OCI-LY3 (cell line): ENCODE data around the gene RAD51B.

ENCODE experiments used
- H2AFZ ChIP-seq: fragments of 200-600, 300-600 bp; shearing (Covaris generic); 2 replicates; pipeline ENCODE4 v1.6.0; 2014; ENCODE audit warnings: antibody characterized with exemption, low read depth, low read length
- H3K27ac ChIP-seq: fragments of 200-600, 300-600 bp; sonication (generic); 2 replicates; pipeline ENCODE4 v1.5.1; 2014; ENCODE audit warnings: mild to moderate bottlenecking, low read length, moderate library complexity, mixed read lengths
- H3K27me3 ChIP-seq: fragments of 200-600, 300-600 bp; sonication (generic); 2 replicates; pipeline ENCODE4 v1.6.1; 2014; ENCODE audit warnings: low read depth, low read length, mixed read lengths
- H3K36me3 ChIP-seq: fragments of 200-600, 300-600 bp; sonication (generic); replicated peaks from 2 replicates; pipeline ENCODE3; 2014; ENCODE audit warnings: low read depth, low read length, mixed read lengths
- H3K4me1 ChIP-seq: fragments of 300-600, 200-600 bp; sonication (generic); 2 replicates; pipeline ENCODE4 v1.6.1; 2014; ENCODE audit warnings: low read length, mixed read lengths
- H3K4me2 ChIP-seq: fragments of 200-600, 300-600 bp; sonication (generic); 2 replicates; pipeline ENCODE4 v1.6.1; 2014; ENCODE audit warnings: low read length, mixed read lengths
- H3K4me3 ChIP-seq: fragments of 300-600, 200-600 bp; sonication (generic); 2 replicates; pipeline ENCODE4 v1.5.1; 2014; ENCODE audit warnings: antibody characterized with exemption, mild to moderate bottlenecking, low read length, moderate library complexity
- H3K79me2 ChIP-seq: fragments of 300-600, 200-600 bp; shearing (Covaris generic); 2 replicates; pipeline ENCODE4 v1.6.1; 2014; ENCODE audit warnings: mild to moderate bottlenecking, low read length, mixed read lengths
- H3K9ac ChIP-seq: fragments of 300-600, 200-600 bp; shearing (Covaris generic); 2 replicates; pipeline ENCODE4 v1.6.0; 2014; ENCODE audit warnings: mild to moderate bottlenecking, low read length, moderate library complexity
- H3K9me3 ChIP-seq: fragments of 200-600, 300-600 bp; shearing (Covaris generic); 2 replicates; pipeline ENCODE4 v1.6.1; 2014; ENCODE audit warnings: low read length, mixed read lengths; ENCODE audit not compliant: insufficient read depth
- H4K20me1 ChIP-seq: fragments of 200-600, 300-600 bp; sonication (generic); 2 replicates; pipeline ENCODE4 v1.6.1; 2016; ENCODE audit warnings: low read length, mixed read lengths; ENCODE audit not compliant: insufficient read depth
- EZH2phosphoT487 ChIP-seq: fragments of 200-600 bp; shearing (Covaris generic); IDR thresholded peaks from 2 replicates; pipeline ENCODE4 v1.6.1; 2018; ENCODE audit warnings: antibody characterized with exemption, mixed run types, low read depth
- TF ChIP-seq, protein P1 (sequence below): fragments of 200-600, 300-600 bp; sonication (generic); IDR thresholded peaks from 2 replicates; pipeline ENCODE4 v1.5.1; 2014; ENCODE audit warnings: antibody characterized with exemption, low read length, low read depth

The RAD51B gene

DNA sequence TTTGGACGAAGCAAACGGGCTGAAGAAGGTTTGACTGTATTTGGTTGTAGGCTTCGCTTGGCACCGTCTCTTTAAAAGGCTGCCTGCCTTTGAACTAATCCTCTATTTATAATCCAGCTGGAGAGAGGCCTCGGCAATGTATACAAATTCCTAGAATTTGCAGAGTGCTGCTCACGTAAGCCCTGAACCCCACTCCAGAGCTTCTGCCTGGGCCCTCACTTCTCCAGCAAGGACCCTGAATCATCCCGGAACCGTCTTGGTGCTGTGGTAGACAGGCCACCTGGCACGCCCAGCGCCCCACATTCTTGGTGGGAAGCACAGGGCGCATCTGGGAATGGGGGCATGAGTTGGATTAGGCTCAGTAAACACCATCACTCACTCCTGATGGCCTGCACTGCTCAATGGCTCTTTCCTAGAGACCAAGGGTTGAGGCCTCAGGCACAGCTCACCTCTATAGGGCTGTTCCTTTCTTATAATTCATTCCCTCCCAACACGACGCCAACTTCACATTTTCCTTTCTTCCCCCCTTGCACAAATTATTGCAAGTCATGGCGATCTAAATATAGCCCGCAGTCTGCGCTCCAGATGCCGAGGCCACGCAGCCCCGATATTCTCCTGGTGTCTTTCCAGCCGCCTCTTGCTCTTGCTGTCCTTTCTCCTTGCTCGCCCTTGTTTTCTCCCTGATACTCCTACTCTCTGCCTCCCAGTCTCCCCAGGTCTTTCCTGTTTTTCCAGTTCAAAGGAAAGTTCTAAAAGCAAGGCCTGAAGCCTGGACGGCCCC is 832.3 kb downstream of the RAD51B start:
- no peak overlapping the region for H3K27ac ChIP-seq
- H3K4me2 ChIP-seq = no peak overlapping the region

GRCh38 chr14:68652433-68652690 is 832.8 kb downstream of the RAD51B start:
- Histone ChIP-seq H2AFZ (no peak overlapping the region), H3K27ac (no peak overlapping the region), H3K27me3 (no peaks in the 10 kb centered on the region), H3K9me3 (no peaks in the 10 kb centered on the region), H3K36me3 (no peaks in the 10 kb centered on the region), H3K4me3 (no peak overlapping the region), H4K20me1 (no peaks in the 10 kb centered on the region), H3K4me1 (no peaks in the 10 kb centered on the region), H3K4me2 (no peak overlapping the region), H3K9ac (no peak overlapping the region), H3K79me2 (no peaks in the 10 kb centered on the region)
- no peak for TF ChIP-seq EZH2phosphoT487
- TF ChIP-seq, protein P1, sequence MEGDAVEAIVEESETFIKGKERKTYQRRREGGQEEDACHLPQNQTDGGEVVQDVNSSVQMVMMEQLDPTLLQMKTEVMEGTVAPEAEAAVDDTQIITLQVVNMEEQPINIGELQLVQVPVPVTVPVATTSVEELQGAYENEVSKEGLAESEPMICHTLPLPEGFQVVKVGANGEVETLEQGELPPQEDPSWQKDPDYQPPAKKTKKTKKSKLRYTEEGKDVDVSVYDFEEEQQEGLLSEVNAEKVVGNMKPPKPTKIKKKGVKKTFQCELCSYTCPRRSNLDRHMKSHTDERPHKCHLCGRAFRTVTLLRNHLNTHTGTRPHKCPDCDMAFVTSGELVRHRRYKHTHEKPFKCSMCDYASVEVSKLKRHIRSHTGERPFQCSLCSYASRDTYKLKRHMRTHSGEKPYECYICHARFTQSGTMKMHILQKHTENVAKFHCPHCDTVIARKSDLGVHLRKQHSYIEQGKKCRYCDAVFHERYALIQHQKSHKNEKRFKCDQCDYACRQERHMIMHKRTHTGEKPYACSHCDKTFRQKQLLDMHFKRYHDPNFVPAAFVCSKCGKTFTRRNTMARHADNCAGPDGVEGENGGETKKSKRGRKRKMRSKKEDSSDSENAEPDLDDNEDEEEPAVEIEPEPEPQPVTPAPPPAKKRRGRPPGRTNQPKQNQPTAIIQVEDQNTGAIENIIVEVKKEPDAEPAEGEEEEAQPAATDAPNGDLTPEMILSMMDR = no peak

More for the DNA sequence above, 832.3 kb downstream of the RAD51B start:
- Histone ChIP-seq H3K4me3 (no peak overlapping the region), H3K79me2 (no peaks in the 10 kb centered on the region), H3K27me3 (no peaks in the 10 kb centered on the region), H2AFZ (no peak overlapping the region), H4K20me1 (no peaks in the 10 kb centered on the region), H3K9me3 (no peaks in the 10 kb centered on the region), H3K36me3 (no peaks in the 10 kb centered on the region), H3K9ac (no peak overlapping the region), H3K4me1 (no peaks in the 10 kb centered on the region)
- TF ChIP-seq, protein P1 = no peak
- no peak for TF ChIP-seq EZH2phosphoT487

DNA sequence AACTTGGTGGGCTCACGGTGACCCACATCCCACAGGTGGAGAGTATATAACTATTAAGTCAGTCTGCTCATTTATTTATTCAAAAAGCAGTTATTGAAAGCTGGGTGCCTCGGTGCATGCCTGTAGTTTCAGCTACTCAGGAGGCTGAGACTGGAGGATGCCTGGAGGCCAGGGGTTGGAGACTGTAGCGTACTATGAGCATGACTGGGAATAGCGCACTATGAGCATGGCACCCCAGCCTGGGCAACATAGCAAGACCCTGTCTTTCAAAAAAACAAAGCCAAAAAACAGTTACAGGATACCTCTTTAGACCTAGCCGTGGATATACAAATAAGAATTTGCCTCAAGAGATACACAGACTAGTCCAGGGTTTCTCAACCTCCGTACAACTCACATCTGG is 833.5 kb downstream of the RAD51B start:
- Histone ChIP-seq H3K27me3 (no peaks in the 10 kb centered on the region), H3K9ac (no peak overlapping the region), H3K36me3 (no peaks in the 10 kb centered on the region), H3K9me3 (no peaks in the 10 kb centered on the region), H3K4me3 (no peak overlapping the region), H3K27ac (no peak overlapping the region), H3K4me2 (no peak overlapping the region), H3K4me1 (no peaks in the 10 kb centered on the region), H4K20me1 (no peaks in the 10 kb centered on the region), H3K79me2 (no peaks in the 10 kb centered on the region), H2AFZ (no peak overlapping the region)
- TF ChIP-seq EZH2phosphoT487 = no peak
- TF ChIP-seq, protein P1 = no peak

DNA sequence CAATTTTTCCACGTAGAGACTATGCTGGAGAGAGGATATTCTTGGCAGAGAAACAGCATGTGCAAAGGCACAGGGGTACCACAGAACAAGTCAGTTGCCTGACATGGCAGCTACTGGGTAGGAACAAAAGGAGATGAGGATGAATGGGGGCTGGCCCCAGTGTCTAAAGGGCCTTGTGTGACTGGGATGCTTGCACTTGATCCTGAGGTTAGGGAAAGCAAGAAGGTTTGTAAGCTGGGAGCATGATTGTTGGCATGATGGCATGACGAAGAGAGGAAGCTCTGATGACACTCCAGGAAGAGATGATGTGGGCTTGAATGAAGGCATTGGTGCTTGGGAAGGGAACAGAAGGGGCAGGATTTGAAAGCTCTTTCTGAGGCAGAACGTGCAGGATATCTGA is 834.2 kb downstream of the RAD51B start:
- H3K79me2 ChIP-seq = no peaks in the 10 kb centered on the region
- H3K27me3 ChIP-seq = no peaks in the 10 kb centered on the region
- no peaks in the 10 kb centered on the region for H4K20me1 ChIP-seq
- no peak overlapping the region for H3K4me2 ChIP-seq
- TF ChIP-seq EZH2phosphoT487 = no peak
- TF ChIP-seq, protein P1 = no peak
- H2AFZ ChIP-seq = no peak overlapping the region
- H3K27ac ChIP-seq = no peak overlapping the region
- H3K4me3 ChIP-seq = no peak overlapping the region
- no peaks in the 10 kb centered on the region for H3K4me1 ChIP-seq
- no peaks in the 10 kb centered on the region for H3K9me3 ChIP-seq
- H3K36me3 ChIP-seq = no peaks in the 10 kb centered on the region
- H3K9ac ChIP-seq = no peak overlapping the region
